Measurements from ENCODE around the gene MGRN1. TPM values are rescaled to one million over a fixed set of nuclear protein-coding genes. Genes with fewer than 3 reads are reported as not detected.

Gene MGRN1
- total and polyA plus RNA-seq, 2 donors (not counting 3 experiments of a cell fraction or from before 2014, with no cell fraction given), result 15.6 to 73.0 TPM

GRCh38 chr16:4666537-4667202 lies 42.0 kb downstream of the MGRN1 start:
- DNase-seq (ENCODE audit: low read depth, low spot score), result no peak
- ChIA-PET POLR2A (no interaction called here), CTCF (no interaction called here)
- Histone ChIP-seq H3K4me2 (ENCODE audit: insufficient read depth, low read length) (no peak overlapping the region), H3K27me3 (ENCODE audit: control insufficient read depth in 2 of 2, insufficient read depth in 2 of 2, low read length in 2 of 2) (no peaks in the 10 kb centered on the region), H3K9me3 (replicated peaks; ENCODE audit: control insufficient read depth, insufficient read depth, low read length) (no peaks in the 10 kb centered on the region), H3K4me1 (ENCODE audit: control insufficient read depth, extremely low read depth, insufficient read depth, low read length) (no peaks in the 10 kb centered on the region), H3K27ac (ENCODE audit: insufficient read depth, low read depth, low read length) (no peak overlapping the region), H4K20me1 (replicated peaks; ENCODE audit: control insufficient read depth, extremely low read depth, insufficient read depth, low read length) (no peaks in the 10 kb centered on the region), H3K4me3 (replicated peaks in 1 of 3; ENCODE audit: insufficient read depth in 1 of 3, low read depth in 1 of 3, low read length in 3 of 3) (no peak overlapping the region), H2AFZ (ENCODE audit: low read depth, low read length) (no peak overlapping the region), H3K36me3 (ENCODE audit: control insufficient read depth in 2 of 2, extremely low read depth in 1 of 2, insufficient read depth in 2 of 2, low read length in 2 of 2) (peaks cover 0 to 39% of the 10 kb centered on the region in 2 experiments), H3K9ac (replicated peaks; ENCODE audit: extremely low read depth, insufficient read depth, low read length) (no peak overlapping the region), H3K79me2 (ENCODE audit: control insufficient read depth, insufficient read depth, low read length) (no peaks in the 10 kb centered on the region), H3K9me1 (replicated peaks; ENCODE audit: control insufficient read depth, extremely low read depth, insufficient read depth, low read length) (no peaks in the 10 kb centered on the region)
- no peak for FAIRE-seq
- TF ChIP-seq MYC (IDR thresholded peaks at IDR 0.05; ENCODE audit: low read depth, low read length) (no peak), POLR2AphosphoS5 (IDR thresholded peaks at IDR 0.05; ENCODE audit: insufficient read depth, low read depth, low read length) (no peak), EZH2 (IDR thresholded peaks at IDR 0.05; ENCODE audit: borderline replicate concordance, low read depth, low read length, severe bottlenecking) (no peak), GATA2 (IDR thresholded peaks at IDR 0.05; ENCODE audit: insufficient read depth, insufficient read length, low read depth, low read length) (no peak), POLR2A (IDR thresholded peaks at IDR 0.05; ENCODE audit: low read depth, low read length) (no peak), MAX (IDR thresholded peaks at IDR 0.05; ENCODE audit: insufficient read depth, insufficient read length) (no peak), JUN (IDR thresholded peaks at IDR 0.05; ENCODE audit: borderline replicate concordance, insufficient read depth, insufficient read length, low read depth) (no peak), FOS (IDR thresholded peaks at IDR 0.05; ENCODE audit: borderline replicate concordance, insufficient read depth, low read length) (no peak), CTCF (IDR thresholded peaks at IDR 0.05; ENCODE audit: extremely low read depth in 1 of 2, insufficient read depth in 1 of 2, low read depth in 1 of 2, low read length in 2 of 2) (no peak)
- dilution Hi-C loops (cut with MboI; ENCODE audit: extremely low pct_ligation_motif_present, low sequenced_read_pairs), result no loop called here
- intact Hi-C loops (cut with micrococcal nuclease), result no loop called here
- BruUV-seq (replicated peaks), result no TSS peak

Measured in endothelial cell of umbilical vein (primary cell).